HS-5 (cell line): ENCODE measurements around the gene SHCBP1L.

Source experiments
- DNase-seq: peaks from one replicate; pipeline ENCODE4 v3.0.0-alpha.2; 2012; ENCODE audit warnings: low read depth

SHCBP1L gene

GRCh38 chr1:182889997-182890396 lies 63.0 kb downstream of the SHCBP1L start:
- DNase-seq, result no peak

GRCh38 chr1:182888736-182889531 lies 64.0 kb downstream of the SHCBP1L start:
- DNase-seq, result no peak

- DNase-seq, result no peak
Observed at GRCh38 chr1:182886985-182887384, 66.0 kb downstream of the SHCBP1L start.

GRCh38 chr1:182885591-182885990 lies 67.4 kb downstream of the SHCBP1L start:
- no peak for DNase-seq

- DNase-seq, result no peak
Observed at GRCh38 chr1:182884872-182885271, 68.1 kb downstream of the SHCBP1L start.

GRCh38 chr1:182877842-182878241 lies 75.1 kb downstream of the SHCBP1L start:
- DNase-seq, result no peak

- no peak for DNase-seq
Observed at GRCh38 chr1:182877331-182877730, 75.6 kb downstream of the SHCBP1L start.

GRCh38 chr1:182875889-182876288 lies 77.1 kb downstream of the SHCBP1L start:
- DNase-seq, result no peak

GRCh38 chr1:182872881-182873280 lies 80.1 kb downstream of the SHCBP1L start:
- no peak for DNase-seq

GRCh38 chr1:182869241-182869666 lies 83.7 kb downstream of the SHCBP1L start:
- DNase-seq, result no peak

GRCh38 chr1:182867861-182868260 lies 85.1 kb downstream of the SHCBP1L start:
- DNase-seq, result no peak

GRCh38 chr1:182863940-182864339 lies 89.0 kb downstream of the SHCBP1L start:
- no peak for DNase-seq

- DNase-seq, result no peak
Observed at GRCh38 chr1:182862827-182863226, 90.1 kb downstream of the SHCBP1L start.

GRCh38 chr1:182861994-182862393 lies 91.0 kb downstream of the SHCBP1L start:
- no peak for DNase-seq

- no peak for DNase-seq
Observed at GRCh38 chr1:182860658-182861057, 92.3 kb downstream of the SHCBP1L start.

- no peak for DNase-seq
Observed at GRCh38 chr1:182857212-182857611, 95.8 kb downstream of the SHCBP1L start.

GRCh38 chr1:182855911-182856310 lies 97.1 kb downstream of the SHCBP1L start:
- DNase-seq, result no peak

GRCh38 chr1:182851825-182852224 lies 101.1 kb downstream of the SHCBP1L start:
- no peak for DNase-seq

- DNase-seq, result no peak
Observed at GRCh38 chr1:182850319-182850718, 102.6 kb downstream of the SHCBP1L start.
